ENCODE results near the gene ANKS1A. TPM values are rescaled to one million over a fixed set of nuclear protein-coding genes. Genes with fewer than 3 reads are reported as not detected.

Gene ANKS1A
- total and polyA plus RNA-seq, 2 of the 4 experiments (the other 2 are of a cell fraction) = 7.2 to 7.5 TPM

- H2AK5ac ChIP-seq (ENCODE audit: low read depth, low read length) = no peak overlapping the region
- H4K20me1 ChIP-seq (ENCODE audit: insufficient read depth, low read length) = no peaks in the 10 kb centered on the region
- H3K9me1 ChIP-seq (ENCODE audit: insufficient read depth, low read length) = peaks cover 6% of the 10 kb centered on the region; the same call in 1 of the 2 replicates
- intact Hi-C loops (cut with micrococcal nuclease) (loop anchor here (2.0 kb wide), 1 partner anchor 31 kb away; no protein-coding TSS in a partner anchor), in situ Hi-C loops (cut with MboI; ENCODE audit: low sequenced_read_pairs) (no loop called here), dilution Hi-C loops (cut with HindIII; ENCODE audit: low sequenced_read_pairs, unreplicated experiment) (no loop called here)
- BruUV-seq (replicated peaks) = no TSS peak
- H3K4ac ChIP-seq (ENCODE audit: low read depth, low read length) = no peak overlapping the region
- H4K5ac ChIP-seq (ENCODE audit: low read depth, low read length) = no peak overlapping the region
- no peak overlapping the region for H4K91ac ChIP-seq (ENCODE audit: insufficient read depth, low read depth, low read length)
- H2BK20ac ChIP-seq (ENCODE audit: low read depth, low read length) = no peak overlapping the region
- no peak overlapping the region for H3K23ac ChIP-seq (ENCODE audit: low read depth, low read length)
- 75% methylated on average over 1 of the region's 9 CpGs; no CpG with 5 or more reads in 1 of the 2 experiments for whole genome bisulfite sequencing, 2 experiments (ENCODE audit: extremely low coverage in 2 of 2, insufficient read length in 1 of 2)
- ATAC-seq (ENCODE audit: low read depth) (no peak), DNase-seq (no peak)
- no peak overlapping the region for H2BK120ac ChIP-seq (ENCODE audit: low read depth, low read length)
- no peaks in the 10 kb centered on the region for H3K9me3 ChIP-seq (ENCODE audit: control insufficient read depth, insufficient read depth, low read length)
- H3K36me3 ChIP-seq (ENCODE audit: control insufficient read depth, insufficient read depth, low read length) = peaks cover 22% of the 10 kb centered on the region
- H3K14ac ChIP-seq (replicated peaks; ENCODE audit: low read depth, low read length) = no peak overlapping the region
- H3K27me3 ChIP-seq (ENCODE audit: control insufficient read depth, insufficient read depth, low read length) = no peaks in the 10 kb centered on the region
- H3K27ac ChIP-seq (ENCODE audit: insufficient read depth, low read length) = no peak overlapping the region
- peaks cover 3% of the 10 kb centered on the region for H3K4me1 ChIP-seq (ENCODE audit: control insufficient read depth, insufficient read depth, low read length)
- H2BK5ac ChIP-seq (ENCODE audit: low read depth, low read length, poor library complexity, severe bottlenecking) = no peak overlapping the region
- no peak overlapping the region for H3K56ac ChIP-seq (ENCODE audit: extremely low read depth, insufficient read depth, low read length)
- H2BK15ac ChIP-seq (ENCODE audit: low read depth, low read length) = no peak overlapping the region
- CTCF ChIA-PET = no interaction called here
- H3K4me3 ChIP-seq (ENCODE audit: insufficient read depth, low read depth, low read length) = no peak overlapping the region
- no peak overlapping the region for H3K18ac ChIP-seq (ENCODE audit: low read depth, low read length)
- H4K8ac ChIP-seq (ENCODE audit: low read depth in 2 of 2, low read length in 2 of 2) = no peak overlapping the region
- H3K4me2 ChIP-seq (ENCODE audit: low read depth, low read length) = no peak overlapping the region
- no peak overlapping the region for H2AFZ ChIP-seq (replicated peaks; ENCODE audit: low read length, poor library complexity)
- H3K9ac ChIP-seq (ENCODE audit: low read depth, low read length) = no peak overlapping the region
- no peaks in the 10 kb centered on the region for H3K79me1 ChIP-seq (ENCODE audit: low read depth in 1 of 2, low read length in 2 of 2)
- POLR2A ChIA-PET (ENCODE audit: unreplicated experiment) = no interaction called here
- no peak overlapping the region for H2AK9ac ChIP-seq (replicated peaks; ENCODE audit: low read depth, low read length, poor library complexity)
- TF ChIP-seq BHLHE40 (IDR thresholded peaks at IDR 0.05; ENCODE audit: low read depth, low read length) = no peak
- no peak for TF ChIP-seq RCOR1 (IDR thresholded peaks at IDR 0.05; ENCODE audit: insufficient replicate concordance, low read length)
- TF ChIP-seq MAZ (IDR thresholded peaks at IDR 0.05; ENCODE audit: borderline replicate concordance, low read depth, low read length) = no peak
- no peak for TF ChIP-seq CEBPB (IDR thresholded peaks at IDR 0.05; ENCODE audit: low read depth, low read length)
- TF ChIP-seq CTCF (conservative IDR thresholded peaks at IDR 0.05; ENCODE audit: low read depth, low read length) = no peak
- TF ChIP-seq MAFK (IDR thresholded peaks at IDR 0.05; ENCODE audit: low read depth, low read length) = no peak
- no peak for TF ChIP-seq NFE2L2 (IDR thresholded peaks at IDR 0.05; ENCODE audit: low read depth, low read length)
- no peak for TF ChIP-seq SMC3 (IDR thresholded peaks at IDR 0.05; ENCODE audit: low read depth, low read length)
- TF ChIP-seq RFX5 (IDR thresholded peaks at IDR 0.05; ENCODE audit: low read depth, low read length) = no peak
- TF ChIP-seq RAD21 (IDR thresholded peaks at IDR 0.05; ENCODE audit: low read length) = no peak
- no peak for TF ChIP-seq MXI1 (IDR thresholded peaks at IDR 0.05; ENCODE audit: borderline replicate concordance, low read depth, low read length)
- TF ChIP-seq CHD1 (IDR thresholded peaks at IDR 0.05; ENCODE audit: low read depth, low read length) = no peak
- no peak for TF ChIP-seq POLR2A (IDR thresholded peaks at IDR 0.05; ENCODE audit: low read depth, low read length)
- TF ChIP-seq FOS (IDR thresholded peaks at IDR 0.05; ENCODE audit: low read depth, low read length) = no peak
- no peak for TF ChIP-seq USF2 (IDR thresholded peaks at IDR 0.05; ENCODE audit: low read depth, low read length)
- no peak for TF ChIP-seq ELK1 (IDR thresholded peaks at IDR 0.05; ENCODE audit: borderline replicate concordance, low read depth, low read length)
Observed at GRCh38 chr6:35065441-35065800, 176.4 kb downstream of the ANKS1A start.

Measured in IMR-90 (cell line).